GM12872 (cell line): Measurements from ENCODE around the gene CD248.

Source experiments
- TF ChIP-seq, protein P1 (sequence below): IDR thresholded peaks from 3 replicates; pipeline ENCODE4 v1.5.1; 2011; ENCODE audit warnings: low read depth, mild to moderate bottlenecking, low read length, moderate library complexity; ENCODE audit not compliant: insufficient read depth

Gene CD248

DNA sequence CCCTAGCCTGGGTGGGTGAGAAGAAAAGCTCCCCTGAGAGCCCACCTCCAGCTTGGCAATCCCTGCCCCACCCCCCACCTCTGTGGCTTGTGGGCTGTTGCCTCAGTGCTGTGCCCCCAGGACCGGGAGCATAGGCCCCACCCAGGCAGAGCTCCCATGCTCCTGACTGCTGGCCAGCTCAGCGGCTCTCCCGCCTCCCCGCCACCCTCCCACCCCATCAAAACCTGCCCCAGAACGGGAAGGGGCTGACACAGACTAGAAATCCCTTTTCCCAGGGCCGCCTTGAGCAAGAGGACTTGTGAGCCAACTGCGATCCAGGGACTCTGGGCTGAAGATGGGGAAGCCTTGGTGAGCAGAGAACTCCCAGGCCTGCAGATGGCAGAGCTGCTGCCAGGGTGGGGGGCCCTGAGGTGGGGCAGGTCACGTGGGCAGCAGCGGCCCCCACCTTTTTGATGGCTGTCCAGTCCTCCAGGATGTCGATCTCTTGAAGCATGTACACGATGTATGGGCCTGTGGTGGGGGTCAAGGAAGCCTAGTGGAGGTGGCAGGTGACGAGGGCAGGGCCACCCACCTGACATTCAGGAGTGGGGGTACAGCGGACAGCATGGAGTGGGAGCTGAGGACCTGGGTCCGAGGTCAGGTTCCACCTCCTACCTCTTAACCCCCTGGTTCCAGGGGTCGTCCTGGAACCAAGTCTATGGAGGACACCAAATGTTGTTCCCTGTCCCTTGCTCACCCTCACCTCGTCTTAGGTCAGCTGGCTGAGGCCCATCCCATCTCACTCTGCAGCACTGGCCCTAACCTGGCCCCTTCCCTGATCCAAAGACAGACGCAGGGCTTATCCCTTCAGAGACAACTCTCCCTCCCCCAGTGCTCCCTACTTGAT, 21.7 kb upstream of the CD248 start:
- TF ChIP-seq, protein P1, sequence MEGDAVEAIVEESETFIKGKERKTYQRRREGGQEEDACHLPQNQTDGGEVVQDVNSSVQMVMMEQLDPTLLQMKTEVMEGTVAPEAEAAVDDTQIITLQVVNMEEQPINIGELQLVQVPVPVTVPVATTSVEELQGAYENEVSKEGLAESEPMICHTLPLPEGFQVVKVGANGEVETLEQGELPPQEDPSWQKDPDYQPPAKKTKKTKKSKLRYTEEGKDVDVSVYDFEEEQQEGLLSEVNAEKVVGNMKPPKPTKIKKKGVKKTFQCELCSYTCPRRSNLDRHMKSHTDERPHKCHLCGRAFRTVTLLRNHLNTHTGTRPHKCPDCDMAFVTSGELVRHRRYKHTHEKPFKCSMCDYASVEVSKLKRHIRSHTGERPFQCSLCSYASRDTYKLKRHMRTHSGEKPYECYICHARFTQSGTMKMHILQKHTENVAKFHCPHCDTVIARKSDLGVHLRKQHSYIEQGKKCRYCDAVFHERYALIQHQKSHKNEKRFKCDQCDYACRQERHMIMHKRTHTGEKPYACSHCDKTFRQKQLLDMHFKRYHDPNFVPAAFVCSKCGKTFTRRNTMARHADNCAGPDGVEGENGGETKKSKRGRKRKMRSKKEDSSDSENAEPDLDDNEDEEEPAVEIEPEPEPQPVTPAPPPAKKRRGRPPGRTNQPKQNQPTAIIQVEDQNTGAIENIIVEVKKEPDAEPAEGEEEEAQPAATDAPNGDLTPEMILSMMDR = no peak

DNA sequence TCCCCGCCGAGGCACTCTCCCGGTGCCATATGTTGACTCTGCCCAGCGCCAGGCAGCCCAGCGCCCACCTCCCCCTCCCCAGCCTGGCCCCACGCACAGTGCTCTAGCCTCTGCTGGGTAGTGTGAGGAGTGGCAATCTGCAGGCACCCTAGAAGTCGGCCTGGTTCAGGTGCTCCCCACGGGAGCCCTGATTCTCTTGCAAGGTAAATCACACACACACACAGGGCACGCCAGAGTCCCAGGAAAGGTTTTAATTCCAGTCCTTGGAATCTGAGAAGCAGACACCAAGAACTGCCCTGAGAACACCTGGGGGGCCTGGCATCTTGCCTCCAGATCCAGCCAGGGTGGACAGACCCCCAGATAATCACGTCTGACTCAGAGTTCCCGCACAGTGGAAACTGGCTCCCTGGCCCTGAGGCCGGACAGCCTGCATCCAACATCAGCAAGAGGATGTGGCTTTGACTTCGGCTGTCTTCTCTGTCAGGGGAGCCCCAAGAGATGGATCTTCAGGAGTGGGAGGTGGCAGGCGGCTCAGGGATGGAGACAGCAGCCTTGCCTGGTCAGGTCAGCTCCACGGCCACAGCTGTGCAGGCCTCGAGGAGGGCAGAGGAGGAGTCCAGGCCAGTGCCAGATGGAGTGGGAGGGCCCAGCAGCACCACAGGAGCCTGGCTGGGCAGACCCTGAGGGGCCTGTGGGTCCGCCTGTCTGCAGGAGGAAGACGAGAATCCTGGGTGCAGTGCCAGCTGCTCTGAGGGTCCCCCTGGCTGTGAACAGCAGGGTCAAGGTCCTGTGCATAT, 20.5 kb upstream of the CD248 start:
- TF ChIP-seq, protein P1 = no peak

DNA sequence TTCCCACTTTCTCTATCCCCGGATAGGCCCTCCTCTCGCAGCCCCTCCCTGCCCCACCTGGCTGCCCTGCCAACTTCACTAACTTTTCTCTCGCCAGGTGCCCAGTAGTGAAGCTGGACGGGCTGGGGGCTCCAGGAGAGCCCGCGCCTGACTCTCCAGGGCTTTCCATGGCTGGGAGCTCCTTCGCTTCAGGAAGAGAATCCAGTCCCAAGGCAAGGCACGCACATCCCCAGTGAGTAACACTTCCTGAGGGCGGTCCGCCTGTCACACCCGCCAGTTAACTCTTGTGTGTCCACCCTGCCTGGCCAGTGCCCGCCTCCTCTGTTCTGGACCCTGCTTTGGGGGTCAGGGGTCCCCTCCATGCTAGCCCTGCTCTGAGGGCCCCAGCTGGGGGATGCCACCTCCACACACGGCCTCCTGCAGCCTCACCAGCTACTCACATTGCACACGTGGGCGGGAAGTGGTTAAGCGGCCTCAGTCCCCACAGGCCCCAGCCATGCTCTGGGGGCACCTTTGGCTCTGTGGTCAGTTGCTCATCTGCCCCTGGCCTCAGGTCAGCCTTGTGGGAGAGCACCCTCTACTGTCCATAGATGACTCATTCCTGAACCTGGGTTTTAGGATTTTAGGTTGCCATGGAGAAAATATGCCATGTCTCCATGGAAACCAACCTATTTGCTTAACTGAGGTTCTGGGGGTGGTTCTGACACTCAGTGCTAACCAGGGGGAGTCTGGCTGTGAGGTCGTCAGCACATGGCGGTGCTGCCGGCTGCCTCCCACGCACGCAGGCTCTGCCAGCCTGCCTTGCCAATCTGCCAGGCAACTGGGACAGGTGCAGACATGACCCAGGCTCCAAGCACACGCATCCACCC, 19.6 kb upstream of the CD248 start, which contains the start of gene RIN1:
Gene RIN1, minus strand, starts transcription at position 201 of the 869 bp plus-strand sequence. Its CDS starts 32 bp downstream, at position 169.
- TF ChIP-seq, protein P1 = peak; percentile 31; the same call in 2 of the 3 replicates

DNA sequence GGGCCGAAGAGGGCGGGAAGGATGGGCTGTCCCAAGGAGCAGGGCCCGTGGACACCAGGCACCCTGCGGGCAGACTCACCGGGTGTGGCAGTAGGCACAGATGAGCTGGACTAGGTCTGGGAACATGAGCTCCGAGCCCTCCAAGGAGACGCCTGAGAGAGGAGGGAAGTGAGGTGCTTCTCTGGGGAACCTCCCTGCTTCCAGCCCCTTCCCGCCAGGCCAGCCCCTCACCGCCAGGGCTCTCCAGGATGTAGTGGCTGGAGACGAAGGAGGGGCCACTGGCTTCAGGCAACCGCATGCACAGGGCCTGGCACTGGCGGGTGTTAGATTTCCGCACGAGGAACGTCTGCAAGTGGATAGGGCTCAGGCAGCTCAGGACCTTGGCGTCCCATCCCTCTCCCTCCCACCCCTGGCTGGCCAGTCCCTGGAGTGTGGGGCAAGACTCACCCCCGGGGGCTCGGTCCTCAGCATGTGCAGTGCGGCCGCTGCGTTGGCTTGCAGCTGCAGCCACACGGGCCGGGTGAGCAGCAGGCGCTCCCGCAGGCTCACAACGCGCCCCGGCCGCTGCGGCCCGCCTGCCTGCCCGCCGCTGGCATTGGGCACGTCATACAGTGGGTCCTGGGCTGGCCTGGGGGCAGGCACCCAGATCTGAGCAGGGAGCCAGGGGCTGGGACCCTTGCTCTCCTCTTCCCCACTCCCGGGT, 18.8 kb upstream of the CD248 start:
- TF ChIP-seq, protein P1 = no peak

DNA sequence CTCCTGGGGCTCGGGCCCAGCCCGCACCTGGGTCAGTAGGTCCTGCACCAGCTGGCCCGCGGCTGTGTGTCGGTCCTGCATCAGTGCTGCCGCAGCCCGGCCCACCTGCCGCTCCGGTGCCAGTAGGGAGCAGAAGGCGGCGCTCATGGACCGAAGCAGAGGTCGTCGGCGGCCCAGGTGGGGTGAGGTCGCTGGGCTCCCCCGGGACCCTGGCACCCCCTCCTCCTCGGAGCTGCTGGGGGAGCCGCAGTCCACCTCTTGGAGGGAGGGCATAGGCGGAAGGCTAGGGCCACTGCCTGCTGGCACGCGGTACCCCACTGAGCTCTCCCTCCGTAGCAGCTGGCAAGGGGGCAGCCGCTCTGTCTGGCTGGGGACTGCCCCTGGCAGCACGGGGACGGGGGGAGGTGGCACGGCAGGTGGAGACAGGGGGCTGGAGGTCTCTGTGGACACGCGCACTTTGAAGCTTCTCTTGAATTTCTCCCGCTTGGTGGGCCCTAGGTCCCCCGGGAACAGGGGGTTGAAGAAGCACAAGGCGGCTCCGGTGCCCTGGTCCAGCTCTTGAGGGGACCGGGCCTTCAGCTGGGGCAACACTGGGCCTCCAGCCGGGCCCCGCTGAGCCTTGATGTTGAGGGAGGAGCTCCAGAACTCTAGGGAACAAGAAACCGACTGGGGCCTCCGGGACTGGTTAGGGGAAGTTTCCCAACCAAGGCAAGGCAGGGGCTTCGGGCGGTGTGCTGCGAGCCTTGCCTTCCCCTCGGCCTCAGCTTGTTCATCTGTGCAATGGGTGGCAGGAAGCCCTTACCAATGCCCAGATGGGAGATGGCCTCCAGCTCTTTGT, 18.0 kb upstream of the CD248 start:
- TF ChIP-seq, protein P1 = no peak

DNA sequence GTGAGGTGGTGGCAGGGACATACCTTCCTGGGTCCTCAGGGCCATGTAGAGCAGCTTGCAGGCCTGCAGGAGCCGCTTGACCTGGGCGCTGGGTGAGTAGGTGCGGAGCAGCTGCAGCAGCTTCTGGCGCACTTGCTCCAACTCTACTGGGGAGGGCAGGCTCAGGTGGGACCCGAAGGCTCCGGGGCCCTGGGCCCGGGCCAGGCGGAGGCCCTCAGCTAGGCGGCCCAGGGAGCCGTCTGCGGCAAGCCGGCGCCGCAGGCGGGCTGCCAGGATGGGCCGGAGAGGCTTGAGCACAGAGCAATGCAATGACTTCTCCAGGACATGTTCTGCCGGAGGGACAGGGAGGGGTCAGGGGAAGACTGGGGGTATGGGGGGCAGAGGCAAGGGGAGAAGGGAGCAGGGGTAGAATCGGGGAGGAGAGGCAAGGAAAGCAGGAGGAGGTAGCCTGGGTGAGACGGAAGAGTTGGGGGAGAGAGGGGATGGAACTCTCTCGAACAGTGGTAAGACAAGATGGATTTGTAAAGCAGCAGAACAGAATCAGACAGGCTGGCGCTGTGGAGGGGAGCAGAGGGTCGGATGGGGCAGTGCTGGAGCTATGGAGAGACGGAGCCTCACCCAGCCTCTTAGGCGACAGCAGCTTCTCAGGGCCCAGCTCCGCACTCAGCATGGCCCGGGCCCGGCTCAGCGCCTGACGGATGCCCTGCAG, 17.2 kb upstream of the CD248 start:
- TF ChIP-seq, protein P1 = no peak
